Nephron progenitor cell (in vitro differentiated cells): ENCODE results near the gene FAM193A.

ENCODE experiments used
- DNase-seq: peaks from one replicate; pipeline ENCODE4 v3.0.0; 2021
- H3K27ac Mint-ChIP-seq: 2 replicates; pipeline ENCODE4 v1.8.0; 2021; ENCODE audit warnings: mild to moderate bottlenecking, moderate library complexity, mixed read lengths
- H3K27me3 Mint-ChIP-seq: 2 replicates; pipeline ENCODE4 v1.8.0; 2021; ENCODE audit warnings: mild to moderate bottlenecking, low read depth, mixed read lengths; ENCODE audit not compliant: poor library complexity
- H3K36me3 Mint-ChIP-seq: 2 replicates; pipeline ENCODE4 v1.8.0; 2021; ENCODE audit warnings: low read depth, mixed read lengths
- H3K4me1 Mint-ChIP-seq: 2 replicates; pipeline ENCODE4 v1.8.0; 2021; ENCODE audit warnings: mixed read lengths
- H3K4me3 Mint-ChIP-seq: 2 replicates; pipeline ENCODE4 v1.8.0; 2021; ENCODE audit warnings: mild to moderate bottlenecking, moderate library complexity, mixed read lengths
- H3K9me3 Mint-ChIP-seq: 2 replicates; pipeline ENCODE4 v1.8.0; 2021; ENCODE audit warnings: mild to moderate bottlenecking, moderate library complexity, mixed read lengths
- CTCF ChIP-seq: fragments of 200-600 bp; sonication (generic); IDR thresholded peaks from 2 replicates; pipeline ENCODE4 v1.5.0; 2021; ENCODE audit warnings: antibody characterized with exemption

The FAM193A gene

GRCh38 chr4:2574863-2575262 lies 38.4 kb downstream of the FAM193A start:
- Mint-ChIP-seq H3K27me3 (peaks cover 7% of the 10 kb centered on the region), H3K9me3 (peaks cover 23% of the 10 kb centered on the region), H3K4me1 (peaks cover 45% of the 10 kb centered on the region), H3K36me3 (peaks cover 52% of the 10 kb centered on the region), H3K27ac (peak overlapping the region; percentile 6), H3K4me3 (no peak overlapping the region)
- no peak for DNase-seq
- TF ChIP-seq CTCF, result no peak

GRCh38 chr4:2576290-2576689 lies 39.8 kb downstream of the FAM193A start:
- no peak for TF ChIP-seq CTCF
- Mint-ChIP-seq H3K4me3 (no peak overlapping the region), H3K27me3 (peaks cover 7% of the 10 kb centered on the region), H3K36me3 (peaks cover 61% of the 10 kb centered on the region), H3K27ac (no peak overlapping the region), H3K9me3 (peaks cover 37% of the 10 kb centered on the region), H3K4me1 (peaks cover 31% of the 10 kb centered on the region)
- no peak for DNase-seq

- peaks cover 74% of the 10 kb centered on the region for H3K36me3 Mint-ChIP-seq
- peaks cover 7% of the 10 kb centered on the region for H3K27me3 Mint-ChIP-seq
- no peak for TF ChIP-seq CTCF
- DNase-seq, result no peak
- no peak overlapping the region for H3K4me3 Mint-ChIP-seq
- peaks cover 48% of the 10 kb centered on the region for H3K9me3 Mint-ChIP-seq
- peaks cover 26% of the 10 kb centered on the region for H3K4me1 Mint-ChIP-seq
- H3K27ac Mint-ChIP-seq, result peak overlapping the region; percentile 86
Observed at GRCh38 chr4:2578106-2578505, 41.7 kb downstream of the FAM193A start.

- TF ChIP-seq CTCF, result no peak
- H3K4me3 Mint-ChIP-seq, result no peak overlapping the region
Observed at GRCh38 chr4:2579910-2580309, 43.5 kb downstream of the FAM193A start.

GRCh38 chr4:2583092-2583491 lies 46.6 kb downstream of the FAM193A start:
- H3K27me3 Mint-ChIP-seq, result peaks cover 3% of the 10 kb centered on the region
- H3K36me3 Mint-ChIP-seq, result peaks cover 42% of the 10 kb centered on the region
- no peak for TF ChIP-seq CTCF
- peak overlapping the region; percentile 58 for H3K27ac Mint-ChIP-seq
- peaks cover 27% of the 10 kb centered on the region for H3K4me1 Mint-ChIP-seq
- peaks cover 40% of the 10 kb centered on the region for H3K9me3 Mint-ChIP-seq
- DNase-seq, result no peak
- H3K4me3 Mint-ChIP-seq, result no peak overlapping the region

More at GRCh38 chr4:2579910-2580309, 43.5 kb downstream of the FAM193A start:
- H3K36me3 Mint-ChIP-seq, result peaks cover 67% of the 10 kb centered on the region
- DNase-seq, result no peak
- H3K4me1 Mint-ChIP-seq, result peaks cover 18% of the 10 kb centered on the region
- H3K9me3 Mint-ChIP-seq, result peaks cover 48% of the 10 kb centered on the region
- H3K27ac Mint-ChIP-seq, result no peak overlapping the region
- H3K27me3 Mint-ChIP-seq, result peaks cover 7% of the 10 kb centered on the region

GRCh38 chr4:2583517-2583916 lies 47.1 kb downstream of the FAM193A start:
- H3K27ac Mint-ChIP-seq, result peak overlapping the region; percentile 58
- TF ChIP-seq CTCF, result no peak
- peaks cover 36% of the 10 kb centered on the region for H3K9me3 Mint-ChIP-seq
- no peak overlapping the region for H3K4me3 Mint-ChIP-seq
- no peak for DNase-seq
- peaks cover 32% of the 10 kb centered on the region for H3K4me1 Mint-ChIP-seq
- H3K36me3 Mint-ChIP-seq, result peaks cover 38% of the 10 kb centered on the region
- peaks cover 3% of the 10 kb centered on the region for H3K27me3 Mint-ChIP-seq
